ENCODE measurements around the gene DPF3. TPM values are rescaled to one million over a fixed set of nuclear protein-coding genes. Genes with fewer than 3 reads are reported as not detected.

Gene DPF3
- total and polyA plus RNA-seq, 9 of the 15 experiments (the other 6 are each of a cell fraction or from before 2014, with no cell fraction given), result 0.21 to 4.9 (median 1.2) TPM

DNA sequence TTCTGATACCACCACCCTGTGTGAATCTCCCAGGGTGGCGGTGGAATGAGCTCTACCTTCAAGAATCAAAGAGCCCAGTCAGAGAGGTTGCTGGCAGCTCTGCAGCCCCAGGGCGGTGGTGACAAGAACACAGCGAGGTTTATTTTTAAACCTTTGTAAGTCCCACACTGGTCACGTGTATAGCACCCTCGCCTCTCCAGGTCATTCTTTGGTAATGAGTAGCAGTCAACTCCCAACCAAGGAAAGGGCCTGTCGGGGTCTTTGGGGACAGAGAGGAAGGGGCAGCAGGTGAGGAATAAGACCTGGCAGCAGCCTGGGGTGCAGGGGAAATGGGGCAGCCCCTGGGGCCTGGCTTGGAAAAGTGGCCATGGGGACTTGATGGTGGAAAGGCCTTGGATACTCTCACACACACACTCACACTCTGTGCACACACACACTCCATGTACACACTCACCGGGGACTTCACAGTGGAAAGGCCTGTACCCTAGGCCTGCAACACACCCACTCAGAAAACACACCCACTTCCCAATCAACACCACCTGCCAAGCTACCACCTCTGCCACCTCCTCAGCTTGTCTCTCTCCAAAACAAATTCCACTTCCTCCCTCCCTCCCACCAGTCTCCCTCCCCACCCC is 178.6 kb downstream of the DPF3 start:
- ATAC-seq, result no peak

DNA sequence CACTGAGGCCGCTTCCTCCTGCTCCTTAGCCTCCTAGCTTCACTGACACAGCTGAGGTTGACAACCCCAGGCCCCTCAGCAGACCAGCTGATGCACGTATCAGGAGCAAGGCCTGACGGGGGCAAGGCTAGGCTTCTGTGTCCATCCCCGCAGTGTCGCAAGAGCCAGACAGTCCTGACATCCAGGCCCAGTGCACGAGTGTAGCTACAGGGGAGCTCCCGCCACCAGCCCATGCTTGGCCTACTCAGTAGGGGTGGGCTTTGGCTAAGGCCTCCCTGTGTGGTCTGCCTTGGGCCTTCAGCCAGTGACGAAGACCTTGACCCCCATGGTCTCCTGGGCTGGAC is 179.1 kb downstream of the DPF3 start:
- ChIA-PET CTCF (ENCODE audit: low intra/inter-chr PET ratio) (no interaction called here), POLR2A (interaction anchor here (0.7 kb wide), 1 partner anchor 10 kb away, joined by 3 read pairs; no protein-coding TSS in a partner anchor)
- no peaks in the 10 kb centered on the region for H3K9me1 ChIP-seq (ENCODE audit: control insufficient read depth, insufficient read depth, low read length)
- H3K27ac ChIP-seq (ENCODE audit: extremely low read depth, low read depth, low read length), result no peak overlapping the region
- H3K9ac ChIP-seq (ENCODE audit: insufficient read depth in 1 of 2, low read depth in 2 of 2, low read length in 2 of 2), result no peak overlapping the region
- intact Hi-C loops (cut with micrococcal nuclease) (no loop called here), in situ Hi-C loops (cut with MboI) (no loop called here)
- H3K4me3 ChIP-seq, result no peak overlapping the region
- WGBS (ENCODE audit: insufficient coverage, low coverage, missing lambda C conversion rate), result 52% methylated on average over 3 of the region's 8 CpGs
- H3K9me3 ChIP-seq (replicated peaks; ENCODE audit: control insufficient read depth, insufficient read depth, low read depth, low read length), result no peaks in the 10 kb centered on the region
- no peak overlapping the region for H3K4me2 ChIP-seq (ENCODE audit: insufficient read depth, low read length)
- no peaks in the 10 kb centered on the region for H3K79me2 ChIP-seq (ENCODE audit: control insufficient read depth, insufficient read depth, low read length)
- DNase-seq (ENCODE audit: extremely low read depth in 1 of 4, low spot score in 3 of 4) (no peak), ATAC-seq (peak; percentile 31; the same call in 1 of the 3 replicates), FAIRE-seq (no peak)
- no peaks in the 10 kb centered on the region for H4K20me1 ChIP-seq (replicated peaks; ENCODE audit: control insufficient read depth, insufficient read depth, low read length)
- H3K36me3 ChIP-seq (ENCODE audit: control insufficient read depth, insufficient read depth, low read length), result no peaks in the 10 kb centered on the region
- no peak overlapping the region for H2AFZ ChIP-seq (ENCODE audit: low read depth, low read length)
- H3K4me1 ChIP-seq (replicated peaks in 1 of 2; ENCODE audit: control insufficient read depth in 2 of 2, insufficient read depth in 2 of 2, low read length in 2 of 2), result peaks cover 0 to 4% of the 10 kb centered on the region in 2 experiments; a peak in 2 of 5 replicates
- H3K27me3 ChIP-seq (ENCODE audit: control insufficient read depth in 2 of 2, insufficient read depth in 2 of 2, low read length in 2 of 2), result no peaks in the 10 kb centered on the region
- no TSS peak for BruUV-seq (replicated peaks)
- TF ChIP-seq TRIM24 (IDR thresholded peaks at IDR 0.05), result no peak
- TF ChIP-seq, protein P1, sequence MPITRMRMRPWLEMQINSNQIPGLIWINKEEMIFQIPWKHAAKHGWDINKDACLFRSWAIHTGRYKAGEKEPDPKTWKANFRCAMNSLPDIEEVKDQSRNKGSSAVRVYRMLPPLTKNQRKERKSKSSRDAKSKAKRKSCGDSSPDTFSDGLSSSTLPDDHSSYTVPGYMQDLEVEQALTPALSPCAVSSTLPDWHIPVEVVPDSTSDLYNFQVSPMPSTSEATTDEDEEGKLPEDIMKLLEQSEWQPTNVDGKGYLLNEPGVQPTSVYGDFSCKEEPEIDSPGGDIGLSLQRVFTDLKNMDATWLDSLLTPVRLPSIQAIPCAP (CRISPR knock-in tag; IDR thresholded peaks at IDR 0.05; ENCODE audit: borderline replicate concordance), result no peak
- no peak for TF ChIP-seq RBM22 (IDR thresholded peaks at IDR 0.05; ENCODE audit: low read depth, low read length, poor library complexity, severe bottlenecking)
- no peak for TF ChIP-seq NCOA4 (IDR thresholded peaks at IDR 0.05; ENCODE audit: partially characterized antibody)
- TF ChIP-seq E2F3 (CRISPR knock-in tag; IDR thresholded peaks at IDR 0.05), result no peak
- TF ChIP-seq FOS (IDR thresholded peaks at IDR 0.05; ENCODE audit: extremely low read depth, insufficient read length), result no peak
- no peak for TF ChIP-seq BMI1 (IDR thresholded peaks at IDR 0.05; ENCODE audit: low read length)
- TF ChIP-seq U2AF2 (optimal IDR thresholded peaks at IDR 0.05; ENCODE audit: low read depth, low read length), result no peak
- TF ChIP-seq KLF16 (IDR thresholded peaks at IDR 0.05), result no peak
- no peak for TF ChIP-seq ZFP36 (IDR thresholded peaks at IDR 0.05; ENCODE audit: low read depth, low read length, partially characterized antibody)
- no peak for TF ChIP-seq ARID2 (IDR thresholded peaks at IDR 0.05)
- TF ChIP-seq, protein P2, sequence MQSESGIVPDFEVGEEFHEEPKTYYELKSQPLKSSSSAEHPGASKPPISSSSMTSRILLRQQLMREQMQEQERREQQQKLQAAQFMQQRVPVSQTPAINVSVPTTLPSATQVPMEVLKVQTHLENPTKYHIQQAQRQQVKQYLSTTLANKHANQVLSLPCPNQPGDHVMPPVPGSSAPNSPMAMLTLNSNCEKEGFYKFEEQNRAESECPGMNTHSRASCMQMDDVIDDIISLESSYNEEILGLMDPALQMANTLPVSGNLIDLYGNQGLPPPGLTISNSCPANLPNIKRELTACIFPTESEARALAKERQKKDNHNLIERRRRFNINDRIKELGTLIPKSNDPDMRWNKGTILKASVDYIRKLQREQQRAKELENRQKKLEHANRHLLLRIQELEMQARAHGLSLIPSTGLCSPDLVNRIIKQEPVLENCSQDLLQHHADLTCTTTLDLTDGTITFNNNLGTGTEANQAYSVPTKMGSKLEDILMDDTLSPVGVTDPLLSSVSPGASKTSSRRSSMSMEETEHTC (IDR thresholded peaks at IDR 0.05), result no peak

More for the DNA sequence above, 178.6 kb downstream of the DPF3 start:
- WGBS (ENCODE audit: insufficient coverage, low coverage, missing lambda C conversion rate), result 54% methylated on average over 6 of the region's 7 CpGs
- no peak for DNase-seq (ENCODE audit: extremely low read depth in 1 of 4, low spot score in 3 of 4)
- Histone ChIP-seq H3K9me1 (ENCODE audit: control insufficient read depth, insufficient read depth, low read length) (no peaks in the 10 kb centered on the region), H3K9me3 (replicated peaks; ENCODE audit: control insufficient read depth, insufficient read depth, low read depth, low read length) (no peaks in the 10 kb centered on the region), H3K36me3 (ENCODE audit: control insufficient read depth, insufficient read depth, low read length) (no peaks in the 10 kb centered on the region), H4K20me1 (replicated peaks; ENCODE audit: control insufficient read depth, insufficient read depth, low read length) (no peaks in the 10 kb centered on the region), H3K27ac (ENCODE audit: extremely low read depth, low read depth, low read length) (no peak overlapping the region), H2AFZ (ENCODE audit: low read depth, low read length) (no peak overlapping the region), H3K27me3 (ENCODE audit: control insufficient read depth in 2 of 2, insufficient read depth in 2 of 2, low read length in 2 of 2) (no peaks in the 10 kb centered on the region), H3K4me2 (ENCODE audit: insufficient read depth, low read length) (no peak overlapping the region), H3K9ac (ENCODE audit: insufficient read depth in 1 of 2, low read depth in 2 of 2, low read length in 2 of 2) (no peak overlapping the region), H3K79me2 (ENCODE audit: control insufficient read depth, insufficient read depth, low read length) (no peaks in the 10 kb centered on the region), H3K4me1 (replicated peaks in 1 of 2; ENCODE audit: control insufficient read depth in 2 of 2, insufficient read depth in 2 of 2, low read length in 2 of 2) (peaks cover 0 to 4% of the 10 kb centered on the region in 2 experiments; a peak in 2 of 5 replicates), H3K4me3 (no peak overlapping the region)
- in situ Hi-C loops (cut with MboI), result no loop called here
- FAIRE-seq, result no peak
- TF ChIP-seq CEBPG (CRISPR knock-in tag; IDR thresholded peaks at IDR 0.05) (no peak), CEBPG (tag; conservative IDR thresholded peaks at IDR 0.05 in 1 of 2, IDR thresholded peaks at IDR 0.05 in 1 of 2) (no peak), SPI1 (IDR thresholded peaks at IDR 0.05; ENCODE audit: borderline replicate concordance, low read depth, low read length) (0 out of 2 replicates have a peak, but pooled peaks have one; percentile 4), FOXA1 (IDR thresholded peaks at IDR 0.05; ENCODE audit: borderline replicate concordance) (no peak), EGR1 (conservative IDR thresholded peaks at IDR 0.05) (peak; percentile 55)
- intact Hi-C loops (cut with micrococcal nuclease), result no loop called here
- POLR2A ChIA-PET, result interaction anchor here (0.7 kb wide), 1 partner anchor 11 kb away, joined by 3 read pairs; no protein-coding TSS in a partner anchor
- CTCF ChIA-PET (ENCODE audit: low intra/inter-chr PET ratio), result no interaction called here
- no TSS peak for BruUV-seq (replicated peaks)

All from K562 (cell line).